Kasumi-1 (cell line): ENCODE results near the gene TPM1.

Experiments used
- DNase-seq, 2 experiments: peaks; one replicate each; lab custom pipeline; 2025; lab: John Stamatoyannopoulos, UW

TPM1 gene

GRCh38 chr15:63042877-63043334 is 359 bp downstream of the TPM1 start:
- DNase-seq = no peak

DNA sequence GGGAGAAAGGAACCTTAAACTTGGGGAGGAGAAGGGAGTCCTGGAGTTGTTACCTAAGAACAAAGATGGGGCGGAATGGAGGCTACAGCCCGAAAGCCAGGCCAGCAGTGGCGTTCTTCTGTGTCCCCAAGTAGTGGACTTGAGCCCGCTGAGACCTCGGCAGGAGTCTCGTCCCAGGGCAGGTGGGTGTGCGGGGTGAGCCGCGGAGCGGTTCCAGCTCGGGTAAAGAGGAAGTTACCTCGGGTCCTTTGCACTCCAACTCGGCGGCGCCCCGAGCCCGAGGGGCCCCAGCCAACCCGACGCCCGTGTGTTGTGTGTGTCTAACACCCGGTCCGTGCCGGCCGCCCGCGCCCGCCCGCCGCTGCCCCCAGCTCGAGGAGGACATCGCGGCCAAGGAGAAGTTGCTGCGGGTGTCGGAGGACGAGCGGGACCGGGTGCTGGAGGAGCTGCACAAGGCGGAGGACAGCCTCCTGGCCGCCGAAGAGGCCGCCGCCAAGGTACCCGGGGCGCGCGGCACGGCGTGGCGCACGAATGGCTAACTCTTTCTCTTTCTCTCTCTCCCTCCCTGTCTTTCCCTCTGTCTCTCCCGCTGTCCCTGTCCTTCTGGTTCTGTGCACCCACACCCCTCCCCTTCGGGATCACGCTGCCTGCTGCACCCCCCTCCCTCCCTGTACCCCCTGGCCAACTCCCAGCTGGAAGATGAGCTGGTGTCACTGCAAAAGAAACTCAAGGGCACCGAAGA is 959 bp downstream of the TPM1 start:
- DNase-seq = peak; percentile 18 to 20

- DNase-seq = no peak
These were observed 1.6 kb downstream of the TPM1 start for GRCh38 chr15:63044077-63044644.

DNA sequence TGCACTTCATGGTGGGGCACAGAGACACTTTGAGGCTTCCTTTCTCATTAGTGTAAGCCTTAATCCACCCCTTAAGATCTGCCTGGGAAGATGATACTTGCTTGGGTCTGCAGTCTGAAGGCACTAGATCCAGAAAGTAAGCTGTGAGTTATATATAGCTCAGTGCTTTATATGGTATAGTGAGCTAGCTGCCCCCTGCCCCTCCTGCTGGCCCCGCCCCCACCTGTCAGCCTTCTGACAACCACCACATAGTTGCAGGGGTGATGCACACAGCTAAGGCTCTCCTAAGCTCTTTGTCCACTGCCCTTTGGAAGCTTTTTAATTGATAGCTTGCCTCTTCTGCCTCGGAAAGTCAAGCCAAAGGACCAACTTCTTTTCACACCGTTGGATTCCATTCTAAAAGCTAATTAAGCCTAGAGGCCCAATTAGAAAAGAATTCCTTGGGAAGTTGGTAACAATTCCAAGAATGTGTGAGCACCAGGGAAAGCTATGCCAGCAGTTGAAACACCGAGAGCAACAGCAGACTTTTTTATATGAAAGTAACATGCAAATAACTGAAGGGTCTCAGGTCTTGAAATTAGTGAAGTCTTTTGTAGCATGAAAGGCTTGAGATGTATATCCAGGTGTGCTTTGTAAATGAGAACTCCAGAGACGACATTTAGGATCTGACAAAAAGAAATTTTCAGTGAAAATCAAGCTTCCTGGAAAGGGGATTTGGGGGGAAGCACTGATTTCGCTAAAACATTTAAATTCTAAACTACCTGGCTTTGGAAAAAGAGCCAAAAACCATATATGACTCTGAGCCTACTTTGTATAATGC is 2.3 kb downstream of the TPM1 start:
- DNase-seq = no peak

DNA sequence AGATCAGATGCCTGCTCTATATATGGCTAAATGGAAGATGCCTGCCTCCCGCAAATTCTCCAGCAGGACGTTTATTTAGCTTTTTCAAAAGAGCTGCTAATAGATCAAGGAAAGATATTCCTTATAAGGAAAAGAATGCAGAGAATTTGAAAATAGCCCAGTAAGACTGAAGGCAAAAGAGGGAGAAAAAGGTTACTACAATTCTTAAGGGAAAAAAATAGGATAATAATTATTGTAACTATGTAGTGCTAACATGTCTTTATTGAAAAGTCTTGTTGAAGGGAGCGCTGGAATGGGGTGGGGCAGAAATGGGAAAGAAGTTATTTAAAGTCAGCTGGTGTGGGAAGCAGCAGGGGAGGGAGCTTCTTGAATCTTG is 2.9 kb downstream of the TPM1 start:
- no peak for DNase-seq

- no peak for DNase-seq
These were observed 3.3 kb downstream of the TPM1 start for GRCh38 chr15:63045879-63046278.

DNA sequence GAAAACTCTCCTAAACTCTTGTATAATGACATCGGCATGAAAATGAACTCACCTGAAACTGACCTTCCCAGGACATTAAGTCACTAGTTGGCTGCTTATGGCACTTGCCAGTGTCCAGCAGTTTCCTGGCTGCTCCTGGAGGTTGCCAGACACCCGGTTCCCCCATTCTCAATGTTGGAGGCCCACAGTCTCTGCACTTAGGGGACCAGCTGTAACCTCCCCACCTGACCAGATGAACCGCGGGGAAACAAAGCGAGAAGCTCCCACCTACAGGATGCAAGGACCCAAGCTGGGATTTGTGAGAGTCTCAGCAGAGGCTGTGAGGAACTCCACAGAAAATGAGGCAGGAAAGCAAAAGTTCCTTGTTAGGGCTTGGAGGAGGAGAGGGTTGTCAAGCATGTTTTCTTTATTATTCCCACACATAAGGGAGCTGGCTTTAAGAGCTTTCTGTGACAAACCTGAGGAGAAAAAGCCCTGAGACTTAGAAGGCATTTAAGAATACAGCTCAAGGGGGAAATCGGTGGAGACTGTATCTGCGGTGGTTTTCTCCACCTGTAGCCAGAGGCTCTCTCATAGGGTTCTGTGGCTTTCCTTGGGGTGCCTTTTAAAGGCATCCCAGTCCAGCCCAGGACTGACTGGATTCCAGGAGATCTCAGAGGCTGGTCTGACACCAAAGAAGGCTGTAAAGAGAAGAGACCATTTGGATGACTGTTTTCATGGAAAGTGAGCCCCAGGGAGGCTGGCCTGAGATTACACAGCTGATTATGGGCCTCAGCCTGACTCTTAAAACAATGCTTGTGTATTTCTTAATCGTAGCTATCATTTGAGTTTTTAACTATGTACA is 4.6 kb downstream of the TPM1 start:
- DNase-seq = no peak

- DNase-seq = no peak
These were observed 5.2 kb downstream of the TPM1 start for GRCh38 chr15:63047792-63048114.

GRCh38 chr15:63048115-63048775 is 5.7 kb downstream of the TPM1 start:
- DNase-seq = peak; percentile 57 to 62

DNA sequence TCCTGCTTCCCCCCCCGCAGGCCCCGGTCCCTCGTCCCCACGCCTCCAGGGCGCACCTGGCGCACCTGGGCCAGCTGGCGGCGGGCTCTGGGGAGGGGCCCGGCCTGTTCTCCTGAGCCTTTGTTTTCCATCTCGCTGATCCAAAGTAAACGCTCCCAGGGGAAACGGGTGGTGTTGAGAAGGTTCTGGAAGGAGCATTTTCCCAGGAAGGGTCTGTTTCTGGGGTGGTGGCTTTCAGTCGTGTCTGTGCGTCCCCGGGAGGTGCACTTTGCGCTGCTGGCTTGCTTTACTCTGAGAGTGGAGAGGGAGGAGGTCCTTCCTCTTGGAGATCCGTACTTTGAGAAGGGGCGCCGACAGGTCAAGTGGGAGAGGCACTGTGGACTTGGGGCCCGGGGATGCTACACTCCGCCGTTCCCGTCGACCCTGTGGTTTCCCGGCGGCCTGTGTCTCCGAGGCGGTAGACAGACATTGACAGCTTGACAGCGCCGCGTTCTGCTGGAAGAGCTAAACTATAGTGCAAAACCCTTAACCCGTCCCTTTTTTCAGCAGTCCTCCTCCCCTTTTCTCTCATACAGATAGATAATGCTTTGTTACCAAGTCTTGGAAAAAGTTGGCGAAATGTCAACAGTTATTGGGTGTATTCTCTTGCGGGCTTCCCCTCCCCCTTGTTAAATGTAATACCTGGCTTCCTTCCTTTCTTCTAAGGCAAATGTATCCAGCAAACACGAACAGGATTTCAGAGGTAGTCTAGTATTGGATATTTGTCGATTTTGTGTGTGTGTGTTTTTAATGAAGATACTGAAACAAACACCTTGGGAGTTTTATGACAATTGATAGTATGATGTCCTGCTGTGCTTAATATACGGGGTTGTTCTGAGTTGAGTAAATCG is 6.5 kb downstream of the TPM1 start:
- peak; percentile 40 to 52 for DNase-seq

DNA sequence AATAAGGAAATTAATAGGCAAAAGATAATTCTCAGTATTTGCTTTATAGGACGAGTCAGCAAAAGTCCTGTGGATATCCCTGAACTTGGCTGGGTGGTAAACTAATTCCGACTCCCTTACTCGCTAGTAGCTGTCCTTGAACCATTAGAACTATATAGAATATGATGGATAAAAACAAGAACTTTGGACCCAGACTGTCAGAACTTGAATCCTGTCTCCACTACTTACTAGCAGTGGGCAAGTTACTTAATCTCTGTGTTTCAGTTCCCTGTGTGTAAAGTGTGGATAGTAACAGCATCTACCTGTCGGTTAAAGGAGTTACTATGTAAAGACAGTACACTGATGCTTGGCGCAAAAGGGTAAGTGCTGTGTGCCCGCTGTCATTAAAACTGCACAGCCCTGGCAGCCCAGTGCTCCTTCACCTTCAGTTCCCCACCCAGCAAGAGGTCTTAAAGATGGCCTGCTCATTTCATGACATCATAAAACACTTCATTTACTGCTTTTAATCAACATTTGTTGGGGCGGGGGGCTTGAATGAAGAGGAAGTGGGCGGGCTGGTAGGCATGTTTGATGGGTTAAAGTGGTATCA is 7.3 kb downstream of the TPM1 start:
- no peak for DNase-seq

GRCh38 chr15:63050731-63051155 is 8.2 kb downstream of the TPM1 start:
- no peak for DNase-seq

GRCh38 chr15:63051156-63052066 is 8.9 kb downstream of the TPM1 start:
- no peak for DNase-seq

DNA sequence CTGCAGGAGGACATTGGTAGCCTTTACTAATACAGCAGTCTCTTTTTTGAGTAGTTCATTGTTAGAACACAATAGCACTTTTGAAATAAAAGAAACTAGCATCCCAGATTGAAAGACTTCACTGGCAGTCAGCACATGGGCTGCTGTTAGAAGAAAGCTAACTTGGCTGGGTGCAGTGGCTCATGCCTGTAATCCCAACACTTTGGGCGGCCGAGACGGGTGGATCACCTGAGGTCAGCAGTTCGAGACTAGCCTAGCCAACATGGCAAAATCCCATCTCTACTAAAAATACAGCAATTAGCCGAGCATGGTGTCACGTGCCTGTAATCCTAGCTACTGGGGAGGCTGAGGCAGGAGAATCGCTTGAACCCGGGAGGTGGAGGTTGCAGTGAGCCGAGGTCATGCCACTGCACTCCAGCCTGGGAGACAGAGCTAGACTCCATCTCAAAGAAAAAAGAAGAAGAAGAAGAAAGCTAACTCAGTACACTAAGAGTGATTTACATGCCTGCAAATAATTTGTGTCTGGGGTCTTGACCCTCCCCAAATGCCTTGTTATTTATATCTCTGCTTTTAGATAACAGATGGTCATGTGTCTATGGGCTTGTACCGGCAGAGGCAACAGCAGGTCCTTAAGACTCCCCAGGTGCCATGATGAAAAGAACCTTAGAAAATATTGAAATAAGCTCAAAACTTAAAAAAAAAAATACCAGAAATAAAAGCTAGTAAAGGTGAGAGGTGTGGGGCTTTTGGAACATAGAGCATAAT is 9.7 kb downstream of the TPM1 start:
- DNase-seq = no peak

GRCh38 chr15:63052961-63053698 is 10.6 kb downstream of the TPM1 start:
- no peak for DNase-seq

DNA sequence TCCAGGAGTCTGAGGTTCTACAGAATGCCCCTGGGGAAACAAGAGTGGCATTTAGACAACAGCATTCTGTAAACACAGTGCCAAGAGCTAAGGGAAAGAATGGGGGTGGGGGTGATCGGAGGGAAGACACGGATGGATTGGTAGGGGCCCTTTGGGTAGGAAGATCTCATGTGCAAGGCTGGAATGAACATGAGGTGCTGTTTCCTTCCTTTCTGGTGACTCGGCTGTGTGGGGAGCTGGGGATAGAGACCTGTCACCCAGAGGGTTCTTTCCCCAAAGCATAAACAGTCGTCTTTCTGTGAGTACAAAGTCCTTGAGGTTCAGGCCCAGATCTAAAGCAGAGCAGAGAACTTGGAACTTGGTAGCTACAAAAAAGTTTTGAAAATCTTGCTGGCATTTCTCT is 11.7 kb downstream of the TPM1 start:
- no peak for DNase-seq

- DNase-seq = no peak
These were observed 12.4 kb downstream of the TPM1 start for GRCh38 chr15:63054985-63055384.

- no peak for DNase-seq
These were observed 14.3 kb downstream of the TPM1 start for GRCh38 chr15:63056829-63057228.
